HG03139 (cell line): ENCODE measurements around the gene UBASH3B.

Experiments used
- ATAC-seq: cut with Tn5 transposase; IDR thresholded peaks from one replicate; pipeline ENCODE4 v1.9.1; 2021; ENCODE audit not compliant: unreplicated experiment

The UBASH3B gene

GRCh38 chr11:122707111-122707510 lies 51.6 kb downstream of the UBASH3B start:
- no peak for ATAC-seq

- ATAC-seq, result no peak
Measured at GRCh38 chr11:122707901-122708300, 52.4 kb downstream of the UBASH3B start.

- ATAC-seq, result no peak
Measured at GRCh38 chr11:122709039-122709760, 53.7 kb downstream of the UBASH3B start.

- ATAC-seq, result no peak
Measured at GRCh38 chr11:122711362-122711761, 55.8 kb downstream of the UBASH3B start.

- ATAC-seq, result no peak
Measured at GRCh38 chr11:122711831-122712381, 56.4 kb downstream of the UBASH3B start.

GRCh38 chr11:122714004-122714403 lies 58.5 kb downstream of the UBASH3B start:
- ATAC-seq, result no peak

- no peak for ATAC-seq
Measured at GRCh38 chr11:122714484-122714883, 59.0 kb downstream of the UBASH3B start.

GRCh38 chr11:122715548-122716440 lies 60.3 kb downstream of the UBASH3B start:
- no peak for ATAC-seq

- ATAC-seq, result peak; percentile 81
Measured at GRCh38 chr11:122717264-122717867, 61.8 kb downstream of the UBASH3B start.

- no peak for ATAC-seq
Measured at GRCh38 chr11:122720107-122720881, 64.8 kb downstream of the UBASH3B start.

GRCh38 chr11:122721201-122721963 lies 65.9 kb downstream of the UBASH3B start:
- no peak for ATAC-seq

GRCh38 chr11:122721964-122722266 lies 66.4 kb downstream of the UBASH3B start:
- no peak for ATAC-seq

- ATAC-seq, result no peak
Measured at GRCh38 chr11:122723106-122723505, 67.6 kb downstream of the UBASH3B start.

- no peak for ATAC-seq
Measured at GRCh38 chr11:122723576-122723975, 68.1 kb downstream of the UBASH3B start.

GRCh38 chr11:122724520-122724919 lies 69.0 kb downstream of the UBASH3B start:
- ATAC-seq, result no peak

- ATAC-seq, result no peak
Measured at GRCh38 chr11:122726028-122726427, 70.5 kb downstream of the UBASH3B start.

GRCh38 chr11:122727101-122727929 lies 71.8 kb downstream of the UBASH3B start:
- peak; percentile 77 for ATAC-seq

- ATAC-seq, result no peak
Measured at GRCh38 chr11:122728561-122728960, 73.0 kb downstream of the UBASH3B start.

GRCh38 chr11:122729139-122729538 lies 73.6 kb downstream of the UBASH3B start:
- no peak for ATAC-seq
